ENCODE data around the gene APOBEC4. TPM values are rescaled to one million over a fixed set of nuclear protein-coding genes. Genes with fewer than 3 reads are reported as not detected.

Gene APOBEC4
- total RNA-seq, 2 experiments from 2014 or later: not detected

DNA sequence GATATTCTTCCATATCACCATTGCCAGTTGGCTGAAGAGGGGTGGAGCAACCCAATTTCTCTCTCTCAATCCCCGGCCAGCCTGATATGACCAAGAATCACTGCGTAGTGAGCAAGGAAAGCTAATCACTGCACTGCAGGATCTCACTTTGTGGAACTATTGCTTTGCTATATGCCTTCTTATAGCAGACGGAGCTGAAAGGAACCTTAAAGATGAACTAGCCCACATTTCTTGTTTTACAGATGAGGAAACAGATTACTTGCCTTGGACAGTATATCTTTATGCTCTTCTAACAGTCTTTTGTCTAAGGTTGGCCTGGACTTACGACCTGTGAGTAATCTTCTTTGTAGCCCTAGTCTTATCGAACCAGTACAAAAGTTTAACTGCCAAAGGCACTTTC, 7.6 kb downstream of the APOBEC4 start:
- ChIA-PET POLR2A (no interaction called here), CTCF (interaction anchor here (1.5 to 4.3 kb wide), 4 partner anchors 10 to 271 kb away, joined by 5 to 36 read pairs (median 8); no protein-coding TSS in a partner anchor)
- intact Hi-C loops (cut with micrococcal nuclease): no loop called here
- ATAC-seq: no peak
- Mint-ChIP-seq H3K9me3 (no peaks in the 10 kb centered on the region), H3K27me3 (no peaks in the 10 kb centered on the region), H3K36me3 (ENCODE audit: low read depth) (no peaks in the 10 kb centered on the region), H3K27ac (no peak overlapping the region), H3K4me3 (no peak overlapping the region), H3K4me1 (ENCODE audit: low read depth) (no peaks in the 10 kb centered on the region)
- DNase-seq: no peak
- TF ChIP-seq, protein P1, sequence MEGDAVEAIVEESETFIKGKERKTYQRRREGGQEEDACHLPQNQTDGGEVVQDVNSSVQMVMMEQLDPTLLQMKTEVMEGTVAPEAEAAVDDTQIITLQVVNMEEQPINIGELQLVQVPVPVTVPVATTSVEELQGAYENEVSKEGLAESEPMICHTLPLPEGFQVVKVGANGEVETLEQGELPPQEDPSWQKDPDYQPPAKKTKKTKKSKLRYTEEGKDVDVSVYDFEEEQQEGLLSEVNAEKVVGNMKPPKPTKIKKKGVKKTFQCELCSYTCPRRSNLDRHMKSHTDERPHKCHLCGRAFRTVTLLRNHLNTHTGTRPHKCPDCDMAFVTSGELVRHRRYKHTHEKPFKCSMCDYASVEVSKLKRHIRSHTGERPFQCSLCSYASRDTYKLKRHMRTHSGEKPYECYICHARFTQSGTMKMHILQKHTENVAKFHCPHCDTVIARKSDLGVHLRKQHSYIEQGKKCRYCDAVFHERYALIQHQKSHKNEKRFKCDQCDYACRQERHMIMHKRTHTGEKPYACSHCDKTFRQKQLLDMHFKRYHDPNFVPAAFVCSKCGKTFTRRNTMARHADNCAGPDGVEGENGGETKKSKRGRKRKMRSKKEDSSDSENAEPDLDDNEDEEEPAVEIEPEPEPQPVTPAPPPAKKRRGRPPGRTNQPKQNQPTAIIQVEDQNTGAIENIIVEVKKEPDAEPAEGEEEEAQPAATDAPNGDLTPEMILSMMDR (IDR thresholded peaks at IDR 0.05): no peak

DNA sequence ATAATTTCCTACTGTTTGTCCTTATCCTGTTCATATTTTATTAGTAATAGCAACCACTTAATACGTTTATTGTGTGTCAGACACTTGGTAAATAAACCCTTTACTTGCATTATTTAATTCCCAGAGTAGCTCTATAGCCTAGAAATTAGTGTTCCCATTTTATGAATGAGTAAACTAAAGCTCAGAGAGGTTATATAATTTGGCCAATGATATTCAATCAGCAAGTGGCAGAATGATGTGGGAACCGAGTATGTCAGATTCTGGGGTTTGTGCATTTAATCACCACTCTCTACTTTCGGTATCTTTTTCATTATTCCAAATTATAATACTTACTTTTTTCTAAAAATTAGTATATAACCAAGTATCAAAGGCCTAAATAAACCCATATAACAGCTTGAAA, 10.9 kb downstream of the APOBEC4 start:
- no peak for DNase-seq
- Mint-ChIP-seq H3K36me3 (ENCODE audit: low read depth) (no peaks in the 10 kb centered on the region), H3K4me1 (ENCODE audit: low read depth) (peaks cover 4% of the 10 kb centered on the region), H3K4me3 (no peak overlapping the region), H3K27ac (no peak overlapping the region), H3K27me3 (no peaks in the 10 kb centered on the region), H3K9me3 (no peaks in the 10 kb centered on the region)
- no peak for ATAC-seq
- TF ChIP-seq, protein P1 (IDR thresholded peaks at IDR 0.05): no peak
- intact Hi-C loops (cut with micrococcal nuclease): no loop called here
- POLR2A ChIA-PET: no interaction called here
- CTCF ChIA-PET: no interaction called here

DNA sequence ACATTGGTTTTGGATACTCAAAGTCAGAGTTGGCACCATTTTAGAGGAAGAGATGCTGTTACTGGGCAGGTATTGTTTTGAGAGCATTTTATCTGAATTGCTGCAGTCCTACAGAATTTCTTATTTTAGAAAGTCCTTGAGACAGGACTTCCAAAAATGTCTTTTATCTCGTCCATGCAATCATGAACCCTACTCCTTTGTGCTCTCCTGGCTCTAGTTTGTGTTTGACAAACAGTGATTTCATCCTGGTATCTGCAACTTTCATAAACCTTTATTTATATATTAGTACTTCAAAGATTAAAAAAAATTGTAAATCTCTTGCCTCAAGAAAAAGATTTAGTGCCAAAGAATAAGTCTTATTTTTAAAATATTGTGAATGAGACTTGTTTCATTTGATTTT, 12.9 kb downstream of the APOBEC4 start:
- no peaks in the 10 kb centered on the region for H3K9me3 Mint-ChIP-seq
- TF ChIP-seq, protein P1 (IDR thresholded peaks at IDR 0.05): no peak
- intact Hi-C loops (cut with micrococcal nuclease): no loop called here
- no peak for ATAC-seq
- H3K36me3 Mint-ChIP-seq (ENCODE audit: low read depth): peaks cover 2% of the 10 kb centered on the region
- POLR2A ChIA-PET: no interaction called here
- CTCF ChIA-PET: interaction anchor here (1.2 kb wide), 1 partner anchor 15 kb away, joined by 3 read pairs; no protein-coding TSS in a partner anchor
- H3K4me1 Mint-ChIP-seq (ENCODE audit: low read depth): peaks cover 16% of the 10 kb centered on the region
- no peak for DNase-seq
- H3K27me3 Mint-ChIP-seq: no peaks in the 10 kb centered on the region
- H3K27ac Mint-ChIP-seq: no peak overlapping the region
- no peak overlapping the region for H3K4me3 Mint-ChIP-seq

- intact Hi-C loops (cut with micrococcal nuclease): no loop called here
- CTCF ChIA-PET: interaction anchor here (2.4 to 2.6 kb wide), 2 partner anchors 17 to 46 kb away, joined by 11 to 17 read pairs; no protein-coding TSS in a partner anchor
- Mint-ChIP-seq H3K36me3 (ENCODE audit: low read depth) (peaks cover 2% of the 10 kb centered on the region), H3K4me3 (no peak overlapping the region), H3K4me1 (ENCODE audit: low read depth) (peaks cover 16% of the 10 kb centered on the region), H3K9me3 (no peaks in the 10 kb centered on the region), H3K27me3 (no peaks in the 10 kb centered on the region), H3K27ac (no peak overlapping the region)
- ATAC-seq (no peak), DNase-seq (no peak)
- TF ChIP-seq, protein P1 (IDR thresholded peaks at IDR 0.05): no peak
- POLR2A ChIA-PET: no interaction called here
Observed at GRCh38 chr1:183638649-183639387, 14.3 kb downstream of the APOBEC4 start.

DNA sequence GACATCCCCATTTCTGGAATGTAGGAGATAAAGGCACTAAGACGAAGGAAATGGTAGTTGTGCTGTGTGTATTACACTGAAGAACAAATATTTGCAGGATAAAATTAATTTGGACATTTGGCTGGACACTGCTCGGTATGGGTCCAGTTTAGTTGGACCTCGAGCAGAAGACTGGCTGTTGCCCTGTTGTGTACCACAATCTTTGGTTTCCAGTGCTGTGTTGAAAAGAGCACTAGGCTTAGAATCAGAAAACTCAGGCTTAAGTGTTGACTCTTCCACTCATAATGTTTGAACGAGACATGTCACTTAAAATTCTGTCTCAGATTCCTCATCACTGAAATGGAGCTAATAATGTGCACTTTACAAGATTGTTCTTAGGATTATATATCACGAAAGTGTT, 16.3 kb downstream of the APOBEC4 start:
- H3K27me3 Mint-ChIP-seq: no peaks in the 10 kb centered on the region
- H3K4me3 Mint-ChIP-seq: peak overlapping the region; percentile 89
- H3K4me1 Mint-ChIP-seq (ENCODE audit: low read depth): peaks cover 32% of the 10 kb centered on the region
- TF ChIP-seq, protein P1 (IDR thresholded peaks at IDR 0.05): no peak
- H3K36me3 Mint-ChIP-seq (ENCODE audit: low read depth): peaks cover 11% of the 10 kb centered on the region
- H3K27ac Mint-ChIP-seq: peak overlapping the region; percentile 98
- intact Hi-C loops (cut with micrococcal nuclease): no loop called here
- ChIA-PET CTCF (interaction anchor here (2.4 to 2.6 kb wide), 2 partner anchors 19 to 48 kb away, joined by 11 to 17 read pairs; no protein-coding TSS in a partner anchor), POLR2A (no interaction called here)
- no peak for ATAC-seq
- DNase-seq: no peak
- no peaks in the 10 kb centered on the region for H3K9me3 Mint-ChIP-seq
